Prostate gland (tissue), 2 donors: ENCODE data around the gene UNC119B. TPM values are rescaled to one million over a fixed set of nuclear protein-coding genes. Genes with fewer than 3 reads are reported as not detected.

Experiments
- DNase-seq: peaks from one replicate; pipeline ENCODE4 v3.0.0-alpha.2; 2019; ENCODE audit warnings: low spot score
- H3K27ac ChIP-seq, 2 donors: fragments of 200-600 bp; sonication (generic); 2 replicates each; pipeline ENCODE4 v1.5.1; 2017 to 2019
- H3K27me3 ChIP-seq: fragments of 200-600 bp; sonication (generic); replicated peaks from 2 replicates; pipeline ENCODE4 v1.5.1; 2019; ENCODE audit not compliant: insufficient read depth
- H3K36me3 ChIP-seq, 2 donors: fragments of 200-600 bp; sonication (generic); 1 replicate in 1 of 2; 2 replicates in 1 of 2; pipeline versions ENCODE4 v1.5.1 to v1.8.1; 2017 to 2019
- H3K4me1 ChIP-seq: fragments of 200-600 bp; sonication (generic); replicated peaks from 2 replicates; pipeline ENCODE4 v1.5.1; 2019
- H3K4me3 ChIP-seq, 2 donors: fragments of 200-600 bp; sonication (generic); 2 replicates each; pipeline ENCODE4 v1.5.1; 2017 to 2019
- H3K9me3 ChIP-seq: fragments of 200-600 bp; sonication (generic); 2 replicates; pipeline ENCODE4 v1.5.1; 2017
- CTCF ChIP-seq, 4 experiments: fragments of 200-600 bp in 2 of 4; fragments of 450-650 bp in 2 of 4; sonication (generic) in 2 of 4; IDR thresholded peaks; 1 replicate in 3 of 4; 2 replicates in 1 of 4; pipeline ENCODE4 v1.5.1; 2016 to 2019; ENCODE audit warnings: antibody characterized with exemption in 4 of 4, mild to moderate bottlenecking in 2 of 4, moderate library complexity in 2 of 4
- POLR2A ChIP-seq: fragments of 450-650 bp; IDR thresholded peaks from one replicate; pipeline ENCODE4 v1.6.1; 2016; ENCODE audit warnings: antibody characterized with exemption, mild to moderate bottlenecking
- POLR2AphosphoS5 ChIP-seq: sonication (generic); formaldehyde crosslinking; IDR thresholded peaks from one replicate; pipeline ENCODE4 v1.6.1; 2017; ENCODE audit warnings: antibody characterized with exemption
- WGBS: methylation state at CpG from one replicate; pipeline ENCODE4 v1.1.5; 2018; 5-methylcytosine and 5-hydroxymethylcytosine counted together
- intact Hi-C: fragments of 100-400 bp; cut with DNase I; formaldehyde crosslinking; loops from one replicate; pipeline ENCODE4 v1.14.2; 2022
- total RNA-seq, 2 donors: library from RNA; depleted of rRNA; stranded (reverse); fragments of >200 nt; gene quantifications; one replicate each; pipeline ENCODE4 v1.1.0, GENCODE V29; 2016

UNC119B gene
- total RNA-seq, 2 donors from 2014 or later, result 26.0 to 41.9 TPM

GRCh38 chr12:120719072-120719471, 8.8 kb downstream of the UNC119B start:
- no peak for DNase-seq
- no peaks in the 10 kb centered on the region for H3K4me1 ChIP-seq
- H3K36me3 ChIP-seq, result peaks cover 12 to 27% of the 10 kb centered on the region in 2 donors
- TF ChIP-seq POLR2AphosphoS5 (no peak), POLR2A (no peak), CTCF (IDR thresholded peaks at IDR 0.05) (no peak)
- H3K9me3 ChIP-seq, result no peaks in the 10 kb centered on the region
- WGBS, result 50% methylated on average over 2 of the region's 2 CpGs
- no peaks in the 10 kb centered on the region for H3K27me3 ChIP-seq
- no peak overlapping the region for H3K4me3 ChIP-seq
- intact Hi-C loops, result no loop called here
- no peak overlapping the region for H3K27ac ChIP-seq

- peaks cover 12 to 27% of the 10 kb centered on the region in 2 donors for H3K36me3 ChIP-seq
- H3K4me1 ChIP-seq, result no peaks in the 10 kb centered on the region
- TF ChIP-seq POLR2A (no peak), POLR2AphosphoS5 (no peak), CTCF (IDR thresholded peaks at IDR 0.05) (no peak)
- no peak overlapping the region for H3K4me3 ChIP-seq
- no peaks in the 10 kb centered on the region for H3K9me3 ChIP-seq
- DNase-seq, result no peak
- H3K27me3 ChIP-seq, result no peaks in the 10 kb centered on the region
- H3K27ac ChIP-seq, result no peak overlapping the region
- 76% methylated on average over 11 of the region's 11 CpGs for WGBS
- intact Hi-C loops, result loop anchor here (10.0 kb wide), 1 partner anchor 185 kb away; the partner anchor contains the start of gene SPPL3
These were observed 9.4 kb downstream of the UNC119B start for GRCh38 chr12:120719496-120720233.

- Histone ChIP-seq H3K4me1 (no peaks in the 10 kb centered on the region), H3K27ac (peak overlapping the region in 1 of 2 donors; percentile 35), H3K4me3 (no peak overlapping the region), H3K9me3 (no peaks in the 10 kb centered on the region), H3K36me3 (peaks cover 12 to 27% of the 10 kb centered on the region in 2 donors), H3K27me3 (no peaks in the 10 kb centered on the region)
- intact Hi-C loops, result loop anchor here (10.0 kb wide), 1 partner anchor 184 kb away; the partner anchor contains the start of gene SPPL3
- no peak for DNase-seq
- TF ChIP-seq CTCF (IDR thresholded peaks at IDR 0.05) (no peak), POLR2A (no peak), POLR2AphosphoS5 (no peak)
- 67% methylated on average over 7 of the region's 7 CpGs for WGBS
These were observed 10.2 kb downstream of the UNC119B start for GRCh38 chr12:120720234-120720986.

- intact Hi-C loops, result loop anchor here (10.0 kb wide), 1 partner anchor 184 kb away; the partner anchor contains the start of gene SPPL3
- Histone ChIP-seq H3K9me3 (no peaks in the 10 kb centered on the region), H3K27me3 (no peaks in the 10 kb centered on the region), H3K36me3 (peaks cover 12 to 27% of the 10 kb centered on the region in 2 donors), H3K4me3 (no peak overlapping the region), H3K27ac (no peak overlapping the region), H3K4me1 (no peaks in the 10 kb centered on the region)
- WGBS, result 93% methylated on average over 10 of the region's 10 CpGs
- no peak for DNase-seq
- TF ChIP-seq POLR2A (no peak), POLR2AphosphoS5 (no peak), CTCF (IDR thresholded peaks at IDR 0.05) (no peak)
These were observed 10.9 kb downstream of the UNC119B start for GRCh38 chr12:120720987-120721801.
